GM19328 (cell line): ENCODE results near the gene TMPRSS4.
"Not testable (repeated sequence)": the region's sequence is repeated elsewhere in the genome, so short reads cannot be mapped to it uniquely, and the experiment has no call there.

ENCODE experiments used
- ATAC-seq: cut with Tn5 transposase; IDR thresholded peaks from one replicate; pipeline ENCODE4 v1.9.1; 2021; ENCODE audit warnings: mild to moderate bottlenecking, moderate library complexity; ENCODE audit not compliant: unreplicated experiment

The TMPRSS4 gene

DNA sequence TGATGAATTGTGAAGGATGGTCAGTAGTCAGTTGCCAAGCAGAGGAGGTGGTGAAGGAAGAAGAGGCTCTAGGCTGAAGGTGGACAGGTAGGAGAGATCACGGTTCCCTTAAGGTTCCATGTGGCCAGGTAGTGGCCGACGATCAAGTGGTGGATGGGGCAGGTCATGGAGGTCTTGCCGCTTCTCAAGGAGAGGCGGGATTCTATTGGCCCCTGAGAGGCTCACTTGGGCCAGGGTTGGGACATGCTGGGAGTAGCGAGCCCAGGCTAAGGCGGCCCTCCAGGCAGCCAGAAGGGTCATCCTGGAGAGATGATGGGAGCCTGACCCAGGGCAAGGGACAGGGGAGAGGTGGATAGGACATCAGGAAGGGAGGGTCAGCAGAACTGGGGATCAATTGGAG is 20.9 kb upstream of the TMPRSS4 start:
- ATAC-seq = no peak

DNA sequence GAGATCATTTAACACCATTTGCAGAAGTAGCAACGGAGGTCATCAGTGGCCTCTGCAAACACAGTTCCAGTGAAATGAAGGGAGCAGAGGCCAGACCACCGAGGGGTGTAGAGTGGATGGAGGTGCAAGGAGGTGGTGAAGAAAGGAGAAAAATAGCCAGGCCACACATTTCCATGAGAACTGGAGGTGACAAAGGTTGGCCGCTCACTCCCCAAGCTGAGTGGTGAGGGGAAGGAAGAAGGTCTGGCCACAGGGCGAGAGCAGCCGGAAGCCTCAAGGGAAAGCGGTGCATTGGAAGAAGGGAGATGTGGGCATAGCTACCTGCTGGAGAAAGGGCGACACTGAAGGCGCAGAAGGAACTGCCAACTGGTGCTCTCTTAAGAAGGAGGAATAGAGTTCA is 20.1 kb upstream of the TMPRSS4 start:
- no peak for ATAC-seq

DNA sequence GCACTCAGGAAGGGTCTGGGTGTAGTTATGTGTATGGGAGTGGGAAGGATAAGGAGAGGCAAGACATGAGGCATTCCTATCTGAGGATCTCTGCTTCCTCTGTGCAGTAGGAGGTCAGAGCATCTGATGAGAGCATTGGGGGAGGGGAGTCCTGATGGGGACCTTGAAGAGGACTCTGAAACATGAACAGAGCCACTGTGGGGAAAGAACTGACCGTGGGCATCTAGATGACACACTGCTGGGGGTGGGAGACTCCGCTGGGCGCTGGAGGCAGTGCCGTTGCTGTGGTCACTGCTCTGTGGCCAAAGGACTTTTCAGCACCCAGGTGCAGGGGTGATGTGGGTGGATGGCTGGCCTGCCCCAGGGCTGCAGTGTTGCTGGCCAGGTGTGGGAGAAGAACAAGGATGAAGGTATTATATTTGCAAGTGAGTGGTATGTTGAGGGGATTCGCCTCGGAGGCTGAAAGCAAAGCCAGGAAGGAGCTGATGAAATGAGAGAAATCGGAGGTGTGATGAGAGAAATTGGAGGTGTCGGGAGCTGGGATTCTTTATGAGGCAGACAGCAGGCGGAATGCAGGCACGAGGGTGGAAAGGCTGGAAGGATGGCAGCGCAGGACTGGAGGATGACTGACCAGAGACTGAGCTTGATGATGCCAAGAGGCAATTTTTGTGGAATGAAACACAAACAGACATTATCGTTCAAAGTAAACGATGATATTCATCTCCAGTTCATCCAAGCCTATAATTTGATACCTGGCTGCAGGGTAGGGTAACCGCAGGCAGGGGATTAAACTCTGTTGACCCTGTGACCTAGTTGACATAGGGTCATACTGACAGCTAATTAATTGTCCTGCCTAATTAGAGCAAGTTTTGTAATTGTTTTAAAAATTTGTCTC is 19.4 kb upstream of the TMPRSS4 start:
- no peak for ATAC-seq

DNA sequence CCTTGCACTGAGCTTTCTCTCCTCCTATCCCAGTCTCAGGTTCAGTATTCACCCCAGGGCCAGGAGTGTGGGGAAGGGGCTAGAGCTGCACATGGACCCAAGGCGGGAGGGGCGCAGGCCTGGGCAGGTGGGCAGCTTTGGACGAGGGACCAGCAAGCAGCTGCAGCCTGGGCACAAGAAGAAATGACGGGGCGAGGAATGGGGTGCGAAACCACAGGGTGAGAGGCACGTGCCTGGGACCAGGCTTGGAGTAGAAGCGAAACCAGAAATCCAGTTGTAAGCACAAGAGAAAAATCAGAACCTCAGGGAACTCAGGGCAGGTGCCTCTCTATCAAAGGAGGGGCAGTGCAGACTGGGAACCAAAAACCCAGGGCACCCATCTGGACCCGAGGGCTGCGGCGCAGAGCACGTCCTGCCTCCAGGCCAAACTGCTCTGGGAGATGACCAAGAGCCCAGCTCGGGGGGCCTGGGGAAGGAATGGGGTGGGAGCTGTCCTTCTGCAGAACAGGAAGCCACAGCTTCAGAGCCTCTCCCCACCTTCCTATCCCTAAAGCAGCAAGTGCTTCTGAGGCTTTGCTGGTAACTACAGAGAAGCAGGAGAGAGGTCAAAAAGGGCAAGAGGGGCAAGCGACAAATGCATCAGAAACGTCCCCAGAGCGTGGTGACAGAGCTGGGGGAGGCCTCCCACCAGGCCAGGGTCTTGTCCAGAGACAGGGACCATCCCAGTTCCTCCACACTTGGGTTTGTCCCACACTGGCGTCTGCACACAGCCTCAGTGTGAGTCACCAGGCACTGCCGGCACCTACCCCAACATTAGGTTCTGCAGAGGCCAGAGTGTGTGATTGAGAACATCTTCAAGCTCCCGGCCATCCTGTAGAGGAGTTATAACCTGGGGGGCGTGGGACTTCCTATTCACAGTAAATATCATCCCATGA is 18.3 kb upstream of the TMPRSS4 start:
- ATAC-seq = no peak

DNA sequence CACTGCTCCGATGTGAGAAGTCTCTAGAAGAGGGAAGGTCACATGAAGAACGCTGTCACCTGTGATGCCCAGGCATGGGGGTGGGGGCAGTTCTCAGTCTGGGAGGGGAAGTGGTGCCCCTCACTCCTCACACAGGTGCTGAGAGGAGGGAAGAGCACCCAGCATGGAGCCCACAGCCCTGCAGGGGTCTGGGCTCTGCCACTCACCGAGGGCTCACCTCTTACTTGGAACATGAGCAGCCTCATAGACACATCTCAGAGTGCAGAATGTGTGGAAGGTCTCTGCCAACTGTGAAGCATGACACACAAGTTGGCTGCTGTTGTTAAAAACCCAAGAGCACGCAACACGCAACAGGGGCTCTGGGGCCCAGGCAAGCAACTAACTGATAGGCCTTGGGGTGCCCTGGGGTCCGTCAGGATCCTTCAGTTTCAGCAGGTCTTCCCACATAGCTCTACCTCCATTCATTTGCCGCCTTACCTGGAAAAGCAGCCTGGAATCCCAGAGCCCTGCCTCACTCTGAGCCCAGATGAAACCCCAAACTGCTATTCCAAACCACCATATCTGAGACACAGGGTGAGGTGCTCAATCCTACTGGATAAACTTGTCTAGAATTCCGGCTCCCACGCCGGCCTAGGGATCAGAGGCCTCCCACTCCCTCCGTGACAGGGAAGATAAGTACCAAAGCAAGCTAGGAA is 17.5 kb upstream of the TMPRSS4 start:
- no peak for ATAC-seq

DNA sequence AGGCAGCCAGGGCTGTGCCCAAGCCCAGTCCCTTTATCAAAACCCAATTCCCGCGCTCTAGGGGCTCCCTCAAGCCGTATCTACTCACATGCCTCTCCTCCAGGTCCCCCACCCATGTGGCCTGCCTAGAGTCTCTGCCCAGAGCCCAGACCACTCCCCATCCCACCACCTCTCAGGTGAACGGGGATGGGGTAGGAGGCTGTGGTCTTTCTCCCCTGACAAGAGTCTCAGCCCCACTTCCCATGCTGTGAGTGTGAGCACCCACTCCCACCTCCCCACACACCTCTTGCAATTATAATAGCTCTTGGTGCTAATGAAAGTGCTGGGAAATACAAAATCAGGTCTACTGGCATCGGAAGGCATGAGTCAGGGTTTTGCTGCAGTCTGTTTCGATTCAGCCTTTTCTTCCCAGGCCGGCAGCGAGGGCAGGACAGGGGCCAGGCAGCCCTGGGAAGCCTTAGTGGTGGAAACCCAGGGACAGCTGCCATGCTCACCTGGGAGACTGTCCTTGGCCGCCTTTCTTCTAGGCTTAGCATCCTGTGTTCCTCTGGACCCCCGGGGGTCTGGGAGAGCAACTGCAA is 16.7 kb upstream of the TMPRSS4 start:
- ATAC-seq = no peak

DNA sequence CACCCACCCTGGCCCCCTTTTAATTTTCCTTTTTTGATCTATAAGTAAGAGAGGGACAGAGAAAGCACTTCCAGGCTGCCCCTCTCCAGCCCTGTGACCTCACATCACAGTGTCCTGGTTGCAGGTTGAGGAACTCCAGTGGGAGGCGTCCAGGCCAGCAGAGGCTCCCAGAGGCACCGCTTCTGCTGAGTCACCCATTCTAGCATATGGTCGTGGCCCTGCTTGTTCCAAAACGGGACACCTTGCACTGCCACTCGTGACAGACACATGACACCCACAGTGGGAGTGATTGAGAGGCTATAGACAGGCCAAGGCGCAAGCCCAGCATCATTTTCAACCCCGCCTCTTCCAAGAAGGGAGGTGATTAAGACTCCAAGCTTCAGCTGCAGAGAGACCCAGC is 16.0 kb upstream of the TMPRSS4 start:
- no peak for ATAC-seq

DNA sequence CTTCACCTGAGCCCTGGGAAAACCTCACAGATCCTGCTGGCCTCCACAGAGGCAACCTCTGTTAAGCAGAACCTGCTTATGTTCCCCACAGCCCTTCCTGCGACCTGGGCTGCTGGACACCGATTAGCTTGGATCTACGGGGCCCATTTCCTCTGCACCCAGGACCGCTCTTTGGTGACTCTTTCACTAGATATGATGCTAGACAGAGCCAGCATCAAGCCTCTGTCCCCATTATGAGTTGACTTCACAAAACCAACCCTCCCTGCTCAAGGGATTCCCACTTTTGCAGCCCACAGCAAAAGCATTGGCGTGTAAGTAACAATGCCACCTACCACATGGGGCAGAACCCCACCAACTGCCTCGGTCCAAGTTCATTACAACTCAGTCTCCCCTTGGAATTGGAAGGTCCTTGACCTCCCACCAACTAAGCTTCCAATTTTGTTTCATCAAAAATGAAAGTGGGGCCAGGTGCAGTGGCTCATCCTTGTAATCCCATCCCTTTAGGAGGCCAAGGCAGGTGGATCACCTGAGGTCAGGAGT is 15.2 kb upstream of the TMPRSS4 start:
- no peak for ATAC-seq

DNA sequence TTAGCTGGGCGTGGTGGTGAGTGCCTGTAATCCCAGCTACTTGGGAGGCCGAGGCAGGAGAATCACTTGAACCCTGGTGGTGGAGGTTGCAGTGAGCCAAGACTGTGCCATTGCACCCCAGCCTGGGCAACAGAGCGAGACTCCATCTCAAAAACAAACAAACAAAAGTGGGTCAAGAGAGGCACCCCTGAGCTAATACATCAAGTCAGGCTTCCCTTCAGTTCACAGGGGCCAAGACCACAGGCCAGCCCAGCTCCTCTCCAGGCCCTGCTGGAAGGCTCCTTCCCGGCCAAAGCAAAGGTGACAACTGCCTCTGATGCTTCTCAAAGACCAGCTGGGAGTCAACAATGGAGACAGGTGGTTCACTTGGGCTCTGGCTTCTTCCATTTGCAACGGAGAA is 14.7 kb upstream of the TMPRSS4 start:
- ATAC-seq = not testable (repeated sequence)

DNA sequence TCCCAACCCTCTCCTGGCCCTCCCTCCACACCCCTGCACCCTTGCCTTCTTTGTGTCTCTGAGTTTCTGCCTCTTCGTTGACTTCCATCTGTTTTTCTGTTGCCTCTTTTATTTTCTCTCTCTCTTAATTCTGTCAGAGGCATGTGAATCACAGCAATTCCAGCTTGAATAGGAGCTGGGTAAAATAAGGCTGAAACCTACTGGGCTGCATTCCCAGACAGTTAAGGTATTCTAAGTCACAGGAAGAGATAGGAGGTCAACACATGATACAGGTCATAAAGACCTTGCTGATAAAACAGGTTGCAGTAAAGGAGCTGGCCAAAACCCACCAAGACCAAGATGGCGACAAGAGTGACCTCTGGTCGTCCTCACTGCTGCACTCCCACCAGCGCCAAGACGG is 14.2 kb upstream of the TMPRSS4 start:
- not testable (repeated sequence) for ATAC-seq

DNA sequence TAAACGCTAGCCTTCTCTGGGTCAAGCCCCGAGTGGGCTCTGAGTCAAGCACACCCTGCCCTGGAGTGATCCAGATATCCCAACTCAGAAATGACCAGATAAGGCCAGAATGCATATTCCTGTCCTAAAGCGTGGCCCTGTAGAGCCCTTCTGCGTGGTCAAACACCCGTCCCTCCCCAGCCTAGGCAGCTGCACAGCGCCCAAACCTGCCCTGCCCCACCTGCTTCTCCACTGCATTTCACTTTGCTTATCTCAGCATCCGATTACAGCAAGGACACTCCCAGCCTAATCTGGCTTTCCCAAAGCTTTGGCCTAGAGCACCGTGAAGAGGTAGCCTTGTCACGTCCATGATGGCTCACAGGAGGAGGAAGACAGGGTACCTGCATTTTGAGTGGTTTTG is 11.9 kb upstream of the TMPRSS4 start:
- no peak for ATAC-seq

DNA sequence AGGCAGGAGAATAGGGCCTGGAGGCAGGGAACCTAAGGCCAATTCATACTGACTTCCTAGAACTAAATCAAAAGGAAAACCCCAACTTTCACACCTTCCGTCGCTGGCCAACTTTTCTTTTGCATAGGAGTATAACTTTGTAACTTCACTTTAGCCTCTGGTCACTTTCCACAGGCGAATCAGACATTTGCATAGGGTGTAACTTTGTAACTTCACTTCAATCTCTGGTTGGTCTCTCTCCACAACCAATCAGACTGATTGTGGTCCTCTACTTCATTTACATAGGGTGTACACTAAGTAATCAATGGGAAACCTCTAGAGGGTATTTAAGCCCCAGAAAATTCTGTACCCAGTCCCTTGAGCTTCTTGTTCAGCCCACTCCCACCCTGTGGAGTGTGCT is 11.5 kb upstream of the TMPRSS4 start:
- no peak for ATAC-seq

DNA sequence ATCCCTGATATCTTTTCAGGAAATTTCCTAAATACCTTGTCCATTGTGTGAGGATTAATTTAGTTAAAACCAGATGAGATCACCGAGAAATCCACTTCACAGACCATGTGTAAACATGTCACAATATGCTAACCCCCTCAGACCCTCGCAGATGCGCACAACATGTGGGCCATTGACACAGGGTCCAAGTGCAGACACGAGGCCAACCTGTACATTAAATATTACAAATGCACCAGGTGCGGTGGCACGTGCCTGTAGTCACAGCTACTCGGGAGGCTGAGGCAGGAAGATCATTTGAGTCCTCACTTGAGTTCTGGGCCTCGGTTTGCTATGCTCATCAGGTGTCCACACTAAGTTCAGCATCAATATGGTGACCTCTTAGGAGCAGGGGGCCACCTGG is 9.9 kb upstream of the TMPRSS4 start:
- no peak for ATAC-seq

DNA sequence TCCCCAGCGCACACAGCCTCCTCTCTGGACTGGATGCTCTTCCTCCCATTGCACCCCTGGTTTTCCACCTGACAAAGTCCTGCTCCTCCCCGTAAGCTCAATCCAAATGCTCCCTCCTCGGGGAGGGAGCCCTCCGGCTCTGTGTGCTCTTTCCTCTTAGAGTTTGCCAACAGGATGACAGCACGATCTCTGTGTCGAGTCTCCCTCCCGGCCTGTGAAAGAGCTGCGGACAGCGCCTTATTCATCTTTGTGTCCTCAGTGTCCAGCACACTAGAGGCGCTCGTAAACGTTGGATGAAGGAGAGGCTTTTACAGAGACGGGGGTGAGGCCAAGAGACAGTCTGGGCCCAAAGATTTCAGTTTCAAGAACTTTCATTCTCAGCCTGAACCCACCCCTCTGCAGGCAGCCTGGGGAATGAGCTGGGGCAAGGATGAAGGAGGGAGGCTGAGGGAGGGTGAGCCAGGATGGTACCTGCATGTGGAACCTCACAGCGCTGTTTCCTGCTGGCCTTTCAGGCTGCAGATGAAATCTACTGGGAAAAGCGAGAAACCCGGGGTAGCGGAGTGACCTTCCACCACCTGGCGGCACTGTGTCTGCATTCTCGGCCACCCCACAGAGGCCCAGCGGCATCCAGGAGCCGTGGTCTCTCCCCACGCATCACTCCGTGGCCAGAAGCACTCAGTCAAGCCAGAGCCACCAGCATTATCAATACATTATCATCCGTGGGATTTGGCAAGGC is 8.5 kb upstream of the TMPRSS4 start:
- ATAC-seq = no peak

DNA sequence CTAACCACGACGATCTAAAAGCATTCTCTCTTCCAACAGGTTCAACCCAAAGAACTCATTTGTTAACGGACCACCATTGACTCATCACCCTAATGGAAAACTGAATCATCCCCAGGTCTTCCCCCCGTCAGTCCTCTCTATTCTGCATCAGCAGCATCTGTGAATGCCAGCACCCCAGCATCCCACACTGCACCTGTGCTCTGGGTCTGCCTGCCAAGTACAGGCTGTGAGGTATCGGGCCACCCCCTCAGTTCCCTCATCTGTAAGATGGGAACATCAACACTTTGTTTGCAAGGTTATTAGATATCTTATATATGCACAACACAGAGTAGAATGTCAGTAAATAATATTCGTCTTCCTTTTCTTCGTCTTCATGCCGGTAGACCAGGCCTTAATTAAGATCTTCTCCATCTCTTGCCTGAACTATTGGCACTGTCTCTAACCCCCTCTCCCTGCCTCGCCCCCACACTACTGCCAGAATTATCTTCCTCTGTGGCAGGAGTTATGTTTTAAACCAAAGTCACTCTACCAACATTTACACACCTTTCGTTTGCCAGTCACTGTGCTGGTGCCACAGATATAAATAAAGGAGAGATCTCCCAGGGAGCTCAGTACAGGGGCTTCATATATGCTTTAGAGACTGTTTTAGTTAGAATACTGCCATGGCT is 7.8 kb upstream of the TMPRSS4 start:
- no peak for ATAC-seq

DNA sequence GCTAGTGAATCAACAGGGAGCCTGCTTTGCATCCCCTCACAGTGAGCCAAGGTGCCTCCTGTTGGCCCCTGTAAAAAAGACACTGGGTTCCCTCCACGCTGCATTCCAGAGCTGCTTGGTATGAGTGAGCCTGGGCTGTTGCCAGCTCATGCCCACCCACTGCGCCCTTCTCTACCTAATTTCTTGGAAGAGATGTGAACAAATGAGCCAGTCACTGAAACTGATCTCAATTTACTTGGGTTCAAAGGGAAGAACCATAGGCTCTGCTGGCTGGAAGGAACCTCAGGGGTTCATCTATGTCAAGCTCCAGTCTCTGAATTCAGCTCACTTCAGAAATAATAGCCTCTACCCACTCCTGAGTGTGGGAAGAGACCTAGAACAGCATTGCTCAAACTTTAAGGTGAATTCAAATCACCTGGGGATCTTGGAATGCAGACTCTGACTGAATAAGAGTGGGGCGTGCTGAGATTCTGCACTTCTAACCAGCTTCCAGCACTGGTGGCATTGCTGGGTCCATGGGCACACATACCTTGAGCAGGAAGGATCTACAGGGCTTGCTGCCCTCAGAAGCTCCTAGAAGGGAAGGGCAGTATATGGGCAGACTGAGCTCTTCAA is 5.4 kb upstream of the TMPRSS4 start:
- ATAC-seq = no peak

DNA sequence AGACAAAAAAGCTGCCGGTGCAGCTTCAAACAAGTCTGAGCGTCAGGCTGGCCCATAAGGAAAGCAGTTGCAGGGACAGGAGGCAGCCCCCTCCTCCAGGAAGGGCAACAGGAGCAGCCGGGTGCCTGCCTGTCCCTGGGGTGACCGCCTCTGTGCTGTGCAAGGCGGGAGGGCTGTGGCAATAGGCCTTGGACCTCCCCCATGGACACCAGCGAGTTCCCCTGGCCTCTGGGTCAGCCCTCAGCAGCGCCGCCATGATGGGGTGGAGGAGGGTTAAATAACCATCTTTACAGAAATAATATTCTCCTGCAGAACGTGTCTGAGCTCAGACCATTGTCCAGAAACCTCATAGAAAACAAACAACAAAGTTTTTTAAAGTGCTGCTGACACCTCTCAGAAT is 3.3 kb upstream of the TMPRSS4 start:
- ATAC-seq = no peak

DNA sequence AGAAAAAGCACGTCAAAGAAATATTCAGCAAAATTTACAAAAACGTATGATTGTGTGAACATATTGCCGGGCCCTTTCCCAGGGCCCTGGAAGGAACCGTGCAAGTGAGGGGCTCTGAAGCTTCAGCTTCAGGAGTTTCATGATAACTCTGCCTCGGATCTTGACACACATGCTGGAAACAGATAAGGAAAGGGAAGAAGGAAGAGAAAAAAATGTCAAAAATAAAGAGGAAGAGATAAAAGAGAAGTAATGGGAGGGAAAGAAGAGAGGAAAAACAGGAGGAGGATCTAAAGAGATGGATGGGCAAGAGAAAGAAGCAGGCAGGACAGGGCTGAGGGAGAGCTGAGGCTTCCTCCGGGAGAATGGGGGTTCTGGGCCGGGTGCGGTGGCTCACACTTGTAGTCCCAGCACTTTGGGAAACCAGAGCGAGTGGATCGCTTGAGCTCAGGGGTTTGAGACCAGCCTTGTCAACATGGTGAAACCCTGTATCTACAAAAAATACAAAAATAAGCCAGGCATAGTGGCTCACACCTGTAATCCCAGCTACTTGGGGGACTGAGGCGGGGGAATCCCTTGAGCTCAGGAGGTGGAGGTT is 2.7 kb upstream of the TMPRSS4 start:
- no peak for ATAC-seq

DNA sequence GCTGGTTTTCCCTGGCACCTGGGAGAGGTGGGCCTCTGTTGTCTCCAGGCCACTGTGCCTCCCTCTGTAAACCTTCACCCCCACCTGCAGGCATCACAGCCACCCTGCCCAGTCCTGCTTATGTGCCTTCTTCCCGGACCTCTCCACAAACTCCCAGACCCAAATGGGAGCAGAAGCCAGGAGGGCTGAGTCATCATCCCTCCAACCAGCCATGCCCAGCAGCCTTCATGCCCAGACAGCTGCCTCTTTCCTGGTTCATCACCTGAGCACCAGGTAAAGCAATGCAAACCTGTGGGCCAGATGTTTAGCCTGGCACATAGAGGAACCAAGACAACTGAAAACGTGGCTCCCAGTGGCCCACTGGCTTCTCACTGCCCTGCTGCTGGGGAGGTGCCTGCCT is 2.1 kb upstream of the TMPRSS4 start:
- ATAC-seq = no peak
